Hepatocyte (in vitro differentiated cells): ENCODE results near the gene RALGAPA2.

ENCODE experiments used
- CTCF ChIP-seq: fragments of 200-600 bp; sonication (generic); IDR thresholded peaks from 2 replicates; pipeline ENCODE4 v1.5.1; 2016; ENCODE audit warnings: antibody characterized with exemption, mild to moderate bottlenecking; ENCODE audit not compliant: poor library complexity
- EZH2 ChIP-seq: fragments of 200-600 bp; sonication (generic); IDR thresholded peaks from 2 replicates; pipeline ENCODE4 v1.6.1; 2016; ENCODE audit warnings: antibody characterized with exemption, mild to moderate bottlenecking, borderline replicate concordance
- EZH2phosphoT487 ChIP-seq: fragments of 200-600 bp; sonication (generic); IDR thresholded peaks from one replicate; pipeline ENCODE4 v1.6.1; 2018; ENCODE audit warnings: antibody characterized with exemption, mild to moderate bottlenecking, low read depth, moderate library complexity; ENCODE audit not compliant: unreplicated experiment, severe bottlenecking

DNA sequence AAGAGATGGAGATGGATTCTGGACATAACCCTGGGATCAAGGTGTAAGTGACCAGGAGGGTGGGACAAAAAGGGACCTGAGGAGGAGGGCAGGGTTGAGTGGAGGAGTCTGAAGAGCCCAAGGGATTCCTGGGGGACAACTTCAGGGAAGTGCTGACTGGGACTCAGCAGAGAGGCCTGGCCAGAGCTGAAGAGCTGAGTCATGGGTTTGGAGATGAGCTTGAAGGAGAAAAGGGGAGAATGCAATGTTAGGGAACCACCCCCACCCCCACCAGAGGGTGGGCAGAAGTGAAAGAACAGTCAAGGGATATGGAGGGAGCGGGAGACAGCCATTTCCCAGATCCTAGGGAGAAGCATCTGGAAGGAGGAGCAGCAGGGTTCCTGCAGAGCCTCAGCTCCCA is 289.3 kb downstream of the RALGAPA2 start:
- TF ChIP-seq EZH2phosphoT487 (no peak), CTCF (no peak), EZH2 (no peak)
